Measurements from ENCODE around the gene AFF3.

The AFF3 gene

DNA sequence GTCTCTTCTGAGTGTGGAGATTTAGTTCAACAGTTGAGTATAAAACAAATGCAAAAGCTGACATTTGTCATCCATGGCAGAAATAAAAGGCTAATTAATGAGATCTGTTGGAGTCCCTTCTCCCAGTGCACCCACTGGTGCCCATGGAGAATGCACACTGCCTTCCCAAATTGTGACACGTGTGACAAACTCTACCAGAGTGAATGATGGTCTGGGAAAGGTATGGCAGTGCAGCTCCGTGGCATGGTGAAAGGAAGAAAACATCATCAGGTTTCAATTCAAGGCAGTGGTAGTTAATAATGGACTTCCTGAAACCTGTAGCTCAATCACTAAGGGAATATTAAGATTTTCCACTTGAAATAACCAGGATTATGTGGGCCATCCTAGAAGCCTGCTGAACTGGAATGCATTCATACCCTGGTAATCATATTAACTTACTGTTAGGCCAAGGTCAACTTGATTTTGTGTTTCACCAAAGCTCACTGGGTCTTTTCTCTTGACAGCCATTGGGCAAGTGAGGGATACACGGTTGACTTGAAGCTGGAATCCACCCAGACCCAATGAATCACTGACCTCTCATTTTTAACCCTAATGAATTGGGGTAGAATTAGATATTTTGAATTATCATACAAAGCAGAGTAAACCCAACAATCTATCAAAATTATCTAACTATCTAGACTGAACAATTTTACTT is 167.6 kb downstream of the AFF3 start:
- Histone ChIP-seq H3K9me2 (ENCODE audit: low read depth, low read length) (no peaks in the 10 kb centered on the region), H3F3A (ENCODE audit: insufficient read depth, low read length) (no peaks in the 10 kb centered on the region), H3K4me1 (ENCODE audit: insufficient read depth, low read length, severe bottlenecking) (no peaks in the 10 kb centered on the region), H4K20me1 (ENCODE audit: insufficient read depth, low read length) (no peaks in the 10 kb centered on the region), H2AFZ (ENCODE audit: low read length) (no peak overlapping the region), H3K79me2 (ENCODE audit: insufficient read depth, low read length) (no peaks in the 10 kb centered on the region), H3K4me2 (ENCODE audit: low read length) (no peak overlapping the region), H3K36me3 (ENCODE audit: insufficient read depth, low read length) (peaks cover 97% of the 10 kb centered on the region), H3K9ac (ENCODE audit: low read length) (no peak overlapping the region), H3K27me3 (ENCODE audit: insufficient read depth, low read length) (no peaks in the 10 kb centered on the region), H3K27ac (ENCODE audit: low read depth, low read length, poor library complexity, severe bottlenecking) (no peak overlapping the region), H3K9me3 (ENCODE audit: low read length) (no peaks in the 10 kb centered on the region), H3K4me3 (ENCODE audit: low read depth, low read length, poor library complexity, severe bottlenecking) (no peak overlapping the region)
- no peak for TF ChIP-seq EZH2 (IDR thresholded peaks at IDR 0.05; ENCODE audit: borderline replicate concordance, low read length)
- TF ChIP-seq, protein P1, sequence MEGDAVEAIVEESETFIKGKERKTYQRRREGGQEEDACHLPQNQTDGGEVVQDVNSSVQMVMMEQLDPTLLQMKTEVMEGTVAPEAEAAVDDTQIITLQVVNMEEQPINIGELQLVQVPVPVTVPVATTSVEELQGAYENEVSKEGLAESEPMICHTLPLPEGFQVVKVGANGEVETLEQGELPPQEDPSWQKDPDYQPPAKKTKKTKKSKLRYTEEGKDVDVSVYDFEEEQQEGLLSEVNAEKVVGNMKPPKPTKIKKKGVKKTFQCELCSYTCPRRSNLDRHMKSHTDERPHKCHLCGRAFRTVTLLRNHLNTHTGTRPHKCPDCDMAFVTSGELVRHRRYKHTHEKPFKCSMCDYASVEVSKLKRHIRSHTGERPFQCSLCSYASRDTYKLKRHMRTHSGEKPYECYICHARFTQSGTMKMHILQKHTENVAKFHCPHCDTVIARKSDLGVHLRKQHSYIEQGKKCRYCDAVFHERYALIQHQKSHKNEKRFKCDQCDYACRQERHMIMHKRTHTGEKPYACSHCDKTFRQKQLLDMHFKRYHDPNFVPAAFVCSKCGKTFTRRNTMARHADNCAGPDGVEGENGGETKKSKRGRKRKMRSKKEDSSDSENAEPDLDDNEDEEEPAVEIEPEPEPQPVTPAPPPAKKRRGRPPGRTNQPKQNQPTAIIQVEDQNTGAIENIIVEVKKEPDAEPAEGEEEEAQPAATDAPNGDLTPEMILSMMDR (IDR thresholded peaks at IDR 0.05; ENCODE audit: low read length): no peak

GRCh38 chr2:99974275-99974674 is 168.1 kb downstream of the AFF3 start:
- H4K20me1 ChIP-seq (ENCODE audit: insufficient read depth, low read length): no peaks in the 10 kb centered on the region
- H3K79me2 ChIP-seq (ENCODE audit: insufficient read depth, low read length): no peaks in the 10 kb centered on the region
- H3K4me2 ChIP-seq (ENCODE audit: low read length): no peak overlapping the region
- peaks cover 95% of the 10 kb centered on the region for H3K36me3 ChIP-seq (ENCODE audit: insufficient read depth, low read length)
- no peaks in the 10 kb centered on the region for H3K9me3 ChIP-seq (ENCODE audit: low read length)
- H3K9me2 ChIP-seq (ENCODE audit: low read depth, low read length): no peaks in the 10 kb centered on the region
- H3F3A ChIP-seq (ENCODE audit: insufficient read depth, low read length): no peaks in the 10 kb centered on the region
- H3K27me3 ChIP-seq (ENCODE audit: insufficient read depth, low read length): no peaks in the 10 kb centered on the region
- TF ChIP-seq EZH2 (IDR thresholded peaks at IDR 0.05; ENCODE audit: borderline replicate concordance, low read length): no peak
- TF ChIP-seq, protein P1 (IDR thresholded peaks at IDR 0.05; ENCODE audit: low read length): no peak
- H3K9ac ChIP-seq (ENCODE audit: low read length): no peak overlapping the region
- H2AFZ ChIP-seq (ENCODE audit: low read length): no peak overlapping the region
- H3K27ac ChIP-seq (ENCODE audit: low read depth, low read length, poor library complexity, severe bottlenecking): no peak overlapping the region
- no peaks in the 10 kb centered on the region for H3K4me1 ChIP-seq (ENCODE audit: insufficient read depth, low read length, severe bottlenecking)
- H3K4me3 ChIP-seq (ENCODE audit: low read depth, low read length, poor library complexity, severe bottlenecking): no peak overlapping the region

GRCh38 chr2:99971326-99971900 is 171.0 kb downstream of the AFF3 start:
- H3K9ac ChIP-seq (ENCODE audit: low read length): no peak overlapping the region
- H4K20me1 ChIP-seq (ENCODE audit: insufficient read depth, low read length): no peaks in the 10 kb centered on the region
- no peaks in the 10 kb centered on the region for H3K27me3 ChIP-seq (ENCODE audit: insufficient read depth, low read length)
- no peak overlapping the region for H2AFZ ChIP-seq (ENCODE audit: low read length)
- no peak overlapping the region for H3K27ac ChIP-seq (ENCODE audit: low read depth, low read length, poor library complexity, severe bottlenecking)
- no peak overlapping the region for H3K4me3 ChIP-seq (ENCODE audit: low read depth, low read length, poor library complexity, severe bottlenecking)
- no peaks in the 10 kb centered on the region; the same call in 1 of the 2 replicates for H3K79me2 ChIP-seq (ENCODE audit: insufficient read depth, low read length)
- H3K4me2 ChIP-seq (ENCODE audit: low read length): no peak overlapping the region
- H3K9me2 ChIP-seq (ENCODE audit: low read depth, low read length): no peaks in the 10 kb centered on the region
- TF ChIP-seq EZH2 (IDR thresholded peaks at IDR 0.05; ENCODE audit: borderline replicate concordance, low read length): no peak
- TF ChIP-seq, protein P1 (IDR thresholded peaks at IDR 0.05; ENCODE audit: low read length): no peak
- no peaks in the 10 kb centered on the region for H3K4me1 ChIP-seq (ENCODE audit: insufficient read depth, low read length, severe bottlenecking)
- no peaks in the 10 kb centered on the region for H3K9me3 ChIP-seq (ENCODE audit: low read length)
- peaks cover 91% of the 10 kb centered on the region for H3K36me3 ChIP-seq (ENCODE audit: insufficient read depth, low read length)
- H3F3A ChIP-seq (ENCODE audit: insufficient read depth, low read length): no peaks in the 10 kb centered on the region

All from OCI-LY1 (cell line).